WERI-Rb-1 (cell line): ENCODE measurements around the gene SLC6A18.
A peak's percentile ranks its signal among the peaks of the same experiment; 100 is the strongest.

Experiments used
- DNase-seq: peaks from one replicate; pipeline ENCODE4 v3.0.0-alpha.2; 2020
- H3K27ac ChIP-seq: fragments of 250-450 bp; sonication (Bioruptor Pico); 2 replicates; pipeline ENCODE4 v1.5.1; 2020; ENCODE audit warnings: mild to moderate bottlenecking, moderate library complexity
- H3K27me3 ChIP-seq: fragments of 250-450 bp; sonication (Bioruptor Pico); 2 replicates; pipeline ENCODE4 v1.5.1; 2021; ENCODE audit warnings: mild to moderate bottlenecking, low read depth, moderate library complexity; ENCODE audit not compliant: insufficient read depth, severe bottlenecking
- H3K36me3 ChIP-seq: fragments of 250-450 bp; sonication (Bioruptor Pico); 2 replicates; pipeline ENCODE4 v1.5.1; 2020; ENCODE audit warnings: mild to moderate bottlenecking, moderate library complexity
- H3K4me3 ChIP-seq: 2 replicates; pipeline ENCODE4 v1.5.1; 2011; ENCODE audit warnings: low read depth, mild to moderate bottlenecking, control low read depth, low read length
- H3K9me3 ChIP-seq: fragments of 250-450 bp; sonication (Bioruptor Pico); 2 replicates; pipeline ENCODE4 v1.5.1; 2021; ENCODE audit warnings: mild to moderate bottlenecking, moderate library complexity; ENCODE audit not compliant: severe bottlenecking
- CTCF ChIP-seq: IDR thresholded peaks from 2 replicates; pipeline ENCODE4 v1.5.1; 2011; ENCODE audit warnings: low read depth, mild to moderate bottlenecking, control low read depth, inconsistent platforms, low read length

SLC6A18 gene

GRCh38 chr5:1239505-1240251 lies 14.5 kb downstream of the SLC6A18 start:
- no peaks in the 10 kb centered on the region for H3K27me3 ChIP-seq
- peak; percentile 93 for DNase-seq
- peak overlapping the region; percentile 49 for H3K27ac ChIP-seq
- no peaks in the 10 kb centered on the region for H3K36me3 ChIP-seq
- no peak for TF ChIP-seq CTCF
- no peak overlapping the region for H3K4me3 ChIP-seq
- H3K9me3 ChIP-seq = peaks cover 25% of the 10 kb centered on the region

GRCh38 chr5:1240496-1241260 lies 15.5 kb downstream of the SLC6A18 start:
- Histone ChIP-seq H3K4me3 (no peak overlapping the region), H3K36me3 (no peaks in the 10 kb centered on the region), H3K9me3 (peaks cover 15% of the 10 kb centered on the region), H3K27ac (peak overlapping the region; percentile 49; the same call in 1 of the 2 replicates), H3K27me3 (no peaks in the 10 kb centered on the region)
- TF ChIP-seq CTCF = no peak
- DNase-seq = no peak

GRCh38 chr5:1241509-1242080 lies 16.4 kb downstream of the SLC6A18 start:
- Histone ChIP-seq H3K27me3 (no peaks in the 10 kb centered on the region), H3K27ac (no peak overlapping the region), H3K36me3 (no peaks in the 10 kb centered on the region), H3K9me3 (peaks cover 6% of the 10 kb centered on the region), H3K4me3 (no peak overlapping the region)
- TF ChIP-seq CTCF = no peak
- peak; percentile 43 for DNase-seq

DNA sequence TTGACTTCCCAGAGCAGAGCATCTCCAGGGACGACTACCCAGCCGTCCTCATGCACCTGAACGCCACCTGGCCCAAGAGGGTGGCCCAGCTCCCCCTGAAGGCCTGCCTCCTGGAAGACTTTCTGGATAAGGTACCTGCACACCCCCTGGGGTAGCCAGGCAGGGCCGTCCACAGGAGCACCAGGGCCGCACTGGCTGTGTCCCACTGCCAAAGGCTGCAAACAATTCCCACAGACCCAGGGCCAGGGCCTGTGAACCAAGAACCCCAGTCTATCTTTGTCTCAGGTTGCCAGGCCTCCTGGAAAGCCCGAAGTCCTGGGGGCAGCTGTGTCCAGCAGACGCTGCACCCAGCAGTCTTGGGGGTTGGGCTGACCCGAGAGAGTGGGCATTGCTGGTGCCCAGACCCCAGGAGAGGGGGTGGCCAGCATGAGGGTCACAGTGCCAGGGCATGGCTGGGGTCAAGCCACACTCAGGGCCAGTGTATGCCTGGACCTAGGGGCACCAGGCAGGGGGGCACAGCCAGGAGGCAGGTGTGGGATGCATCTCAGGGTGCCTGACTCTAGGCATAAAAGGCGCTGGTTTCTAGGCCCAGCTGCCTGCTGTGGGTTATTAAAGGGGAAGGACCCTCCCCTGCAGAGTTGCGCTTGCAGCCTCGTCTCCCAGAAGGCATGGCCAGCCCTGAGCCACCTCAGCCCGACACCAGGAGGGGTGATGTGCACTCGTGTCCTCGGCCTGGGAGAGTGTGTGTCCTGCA lies 17.7 kb downstream of the SLC6A18 start:
- Histone ChIP-seq H3K27me3 (no peaks in the 10 kb centered on the region), H3K9me3 (peaks cover 5% of the 10 kb centered on the region), H3K27ac (no peak overlapping the region), H3K36me3 (no peaks in the 10 kb centered on the region), H3K4me3 (no peak overlapping the region)
- TF ChIP-seq CTCF = no peak
- no peak for DNase-seq

GRCh38 chr5:1243487-1244130 lies 18.4 kb downstream of the SLC6A18 start:
- Histone ChIP-seq H3K4me3 (no peak overlapping the region), H3K9me3 (peaks cover 5% of the 10 kb centered on the region), H3K27ac (no peak overlapping the region), H3K36me3 (no peaks in the 10 kb centered on the region), H3K27me3 (no peaks in the 10 kb centered on the region)
- no peak for TF ChIP-seq CTCF
- peak; percentile 44 for DNase-seq
